ENCODE data around the gene MPHOSPH10.
"Not testable (repeated sequence)": the region's sequence is repeated elsewhere in the genome, so short reads cannot be mapped to it uniquely, and the experiment has no call there.

The MPHOSPH10 gene

GRCh38 chr2:71126957-71127356, 3.5 kb upstream of the MPHOSPH10 start:
- Histone ChIP-seq H3K9me3 (replicated peaks; ENCODE audit: low read length) (no peaks in the 10 kb centered on the region), H3K4me2 (ENCODE audit: low read length) (no peak overlapping the region), H3K27me3 (ENCODE audit: control insufficient read depth, insufficient read depth, low read length) (no peaks in the 10 kb centered on the region), H3K4me1 (ENCODE audit: control insufficient read depth, insufficient read depth, low read length) (peaks cover 10% of the 10 kb centered on the region), H3K9ac (ENCODE audit: low read depth, low read length) (no peak overlapping the region), H3K4me3 (ENCODE audit: low read length) (no peak overlapping the region), H3K36me3 (ENCODE audit: insufficient read depth, low read length) (no peaks in the 10 kb centered on the region)

DNA sequence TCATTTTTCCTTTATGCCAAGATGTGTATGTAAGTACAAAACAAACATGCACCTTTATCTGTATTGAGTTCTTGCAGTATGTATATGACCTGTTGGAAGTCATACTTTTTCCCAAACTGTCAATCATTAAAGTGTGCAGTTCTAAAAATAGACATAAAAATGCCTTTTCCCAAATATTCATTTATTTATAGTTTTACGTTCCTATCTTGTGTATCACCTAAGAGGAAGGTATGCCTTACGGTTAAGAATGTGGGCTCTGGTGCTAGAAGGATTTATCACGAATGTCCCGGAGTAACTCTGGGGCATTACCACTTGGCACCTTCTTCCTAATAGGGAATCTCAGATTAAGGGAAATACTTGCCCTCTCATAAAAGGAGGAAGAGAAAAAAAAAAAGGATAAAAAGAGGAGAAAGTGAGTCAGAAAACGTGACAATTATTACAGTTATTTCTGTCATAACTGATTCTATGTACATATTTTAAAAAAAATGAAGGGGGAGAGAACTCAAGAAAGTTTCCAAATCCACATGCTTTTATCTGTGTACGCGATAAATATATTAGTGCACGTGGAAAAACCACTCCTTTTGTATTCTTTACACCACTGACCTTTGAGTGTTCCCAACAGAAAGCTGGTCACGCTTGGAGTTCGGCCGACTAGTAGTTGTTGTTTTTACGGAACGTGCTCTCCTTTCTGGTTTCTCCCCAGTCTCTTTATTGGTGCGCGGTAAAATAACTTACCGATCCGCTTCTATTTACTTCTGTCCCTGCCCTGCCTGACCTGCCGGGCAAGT, 1.1 kb upstream of the MPHOSPH10 start:
- H3K9me3 ChIP-seq (replicated peaks; ENCODE audit: low read length), result no peaks in the 10 kb centered on the region
- peaks cover 8% of the 10 kb centered on the region for H3K4me1 ChIP-seq (ENCODE audit: control insufficient read depth, insufficient read depth, low read length)
- peaks cover 11% of the 10 kb centered on the region for H3K36me3 ChIP-seq (ENCODE audit: insufficient read depth, low read length)
- H3K4me3 ChIP-seq (ENCODE audit: low read length), result peak overlapping the region; percentile 94
- peak overlapping the region; percentile 86 for H3K4me2 ChIP-seq (ENCODE audit: low read length)
- peak overlapping the region; percentile 89 for H3K9ac ChIP-seq (ENCODE audit: low read depth, low read length)
- H3K27me3 ChIP-seq (ENCODE audit: control insufficient read depth, insufficient read depth, low read length), result no peaks in the 10 kb centered on the region

- H3K4me1 ChIP-seq (ENCODE audit: control insufficient read depth, insufficient read depth, low read length), result peaks cover 8% of the 10 kb centered on the region
- H3K4me3 ChIP-seq (ENCODE audit: low read length), result peak overlapping the region; percentile 94
- no peaks in the 10 kb centered on the region for H3K9me3 ChIP-seq (replicated peaks; ENCODE audit: low read length)
- peak overlapping the region; percentile 89 for H3K9ac ChIP-seq (ENCODE audit: low read depth, low read length)
- H3K36me3 ChIP-seq (ENCODE audit: insufficient read depth, low read length), result peaks cover 16% of the 10 kb centered on the region
- peak overlapping the region; percentile 86 for H3K4me2 ChIP-seq (ENCODE audit: low read length)
- H3K27me3 ChIP-seq (ENCODE audit: control insufficient read depth, insufficient read depth, low read length), result no peaks in the 10 kb centered on the region
Measured at GRCh38 chr2:71129902-71130151, 607 bp upstream of the MPHOSPH10 start.

GRCh38 chr2:71130905-71131244, 441 bp downstream of the MPHOSPH10 start:
- no peaks in the 10 kb centered on the region for H3K9me3 ChIP-seq (replicated peaks; ENCODE audit: low read length)
- H3K4me3 ChIP-seq (ENCODE audit: low read length), result peak overlapping the region; percentile 94
- peak overlapping the region; percentile 89 for H3K9ac ChIP-seq (ENCODE audit: low read depth, low read length)
- H3K27me3 ChIP-seq (ENCODE audit: control insufficient read depth, insufficient read depth, low read length), result no peaks in the 10 kb centered on the region
- H3K4me1 ChIP-seq (ENCODE audit: control insufficient read depth, insufficient read depth, low read length), result peaks cover 8% of the 10 kb centered on the region
- H3K4me2 ChIP-seq (ENCODE audit: low read length), result peak overlapping the region; percentile 86
- H3K36me3 ChIP-seq (ENCODE audit: insufficient read depth, low read length), result peaks cover 20% of the 10 kb centered on the region

GRCh38 chr2:71131387-71132166, 1.1 kb downstream of the MPHOSPH10 start:
- Histone ChIP-seq H3K4me3 (ENCODE audit: low read length) (peak overlapping the region; percentile 94), H3K4me2 (ENCODE audit: low read length) (peak overlapping the region; percentile 86), H3K9ac (ENCODE audit: low read depth, low read length) (peak overlapping the region; percentile 89), H3K36me3 (ENCODE audit: insufficient read depth, low read length) (peaks cover 27% of the 10 kb centered on the region)
- H3K27me3 ChIP-seq (ENCODE audit: control insufficient read depth, insufficient read depth, low read length); H3K9me3 ChIP-seq (replicated peaks; ENCODE audit: low read length); H3K4me1 ChIP-seq (ENCODE audit: control insufficient read depth, insufficient read depth, low read length): not testable (repeated sequence)

- Histone ChIP-seq H3K4me1 (ENCODE audit: control insufficient read depth, insufficient read depth, low read length) (peaks cover 8% of the 10 kb centered on the region), H3K27me3 (ENCODE audit: control insufficient read depth, insufficient read depth, low read length) (no peaks in the 10 kb centered on the region), H3K36me3 (ENCODE audit: insufficient read depth, low read length) (peaks cover 40% of the 10 kb centered on the region), H3K9ac (ENCODE audit: low read depth, low read length) (no peak overlapping the region), H3K4me2 (ENCODE audit: low read length) (no peak overlapping the region), H3K9me3 (replicated peaks; ENCODE audit: low read length) (no peaks in the 10 kb centered on the region), H3K4me3 (ENCODE audit: low read length) (no peak overlapping the region)
Measured at GRCh38 chr2:71133603-71134002, 3.2 kb downstream of the MPHOSPH10 start.

- no peak overlapping the region for H3K9ac ChIP-seq (ENCODE audit: low read depth, low read length)
- H3K36me3 ChIP-seq (ENCODE audit: insufficient read depth, low read length), result peaks cover 64% of the 10 kb centered on the region
Measured at GRCh38 chr2:71136174-71136573, 5.7 kb downstream of the MPHOSPH10 start.

DNA sequence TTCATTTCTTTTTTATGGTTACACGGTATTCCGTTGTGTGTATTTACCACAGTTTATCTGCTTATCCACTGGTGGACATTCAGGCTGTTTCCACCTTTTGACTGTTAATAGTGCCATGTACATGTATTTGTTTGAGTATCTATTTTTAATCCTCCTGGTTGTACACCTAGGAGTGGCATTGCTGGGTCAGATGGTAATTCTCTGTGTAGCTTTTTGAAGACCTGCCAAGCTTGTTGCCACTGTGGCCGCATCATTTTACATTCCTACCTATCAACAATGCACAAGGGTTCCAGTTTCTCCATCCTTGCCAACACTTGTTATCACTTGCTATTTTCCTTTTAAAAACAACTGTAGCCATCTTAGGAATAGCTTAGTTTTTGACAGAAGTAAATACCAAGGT, 13.3 kb downstream of the MPHOSPH10 start:
- H3K9ac ChIP-seq (ENCODE audit: low read depth, low read length), result no peak overlapping the region
- H3K36me3 ChIP-seq (ENCODE audit: insufficient read depth, low read length), result peaks cover 76% of the 10 kb centered on the region
- no peaks in the 10 kb centered on the region for H3K27me3 ChIP-seq (ENCODE audit: control insufficient read depth, insufficient read depth, low read length)
- no peak overlapping the region for H3K4me2 ChIP-seq (ENCODE audit: low read length)
- H3K9me3 ChIP-seq (replicated peaks; ENCODE audit: low read length), result no peaks in the 10 kb centered on the region
- no peaks in the 10 kb centered on the region for H3K4me1 ChIP-seq (ENCODE audit: control insufficient read depth, insufficient read depth, low read length)
- no peak overlapping the region for H3K4me3 ChIP-seq (ENCODE audit: low read length)

More at GRCh38 chr2:71136174-71136573, 5.7 kb downstream of the MPHOSPH10 start:
- no peaks in the 10 kb centered on the region for H3K27me3 ChIP-seq (ENCODE audit: control insufficient read depth, insufficient read depth, low read length)
- H3K4me1 ChIP-seq (ENCODE audit: control insufficient read depth, insufficient read depth, low read length), result peaks cover 4% of the 10 kb centered on the region
- no peak overlapping the region for H3K4me3 ChIP-seq (ENCODE audit: low read length)
- H3K4me2 ChIP-seq (ENCODE audit: low read length), result no peak overlapping the region
- H3K9me3 ChIP-seq (replicated peaks; ENCODE audit: low read length), result no peaks in the 10 kb centered on the region

- Histone ChIP-seq H3K9me3 (replicated peaks; ENCODE audit: low read length) (no peaks in the 10 kb centered on the region), H3K27me3 (ENCODE audit: control insufficient read depth, insufficient read depth, low read length) (peaks cover 2% of the 10 kb centered on the region), H3K4me3 (ENCODE audit: low read length) (no peak overlapping the region), H3K4me2 (ENCODE audit: low read length) (no peak overlapping the region), H3K9ac (ENCODE audit: low read depth, low read length) (no peak overlapping the region), H3K4me1 (ENCODE audit: control insufficient read depth, insufficient read depth, low read length) (no peaks in the 10 kb centered on the region), H3K36me3 (ENCODE audit: insufficient read depth, low read length) (peaks cover 66% of the 10 kb centered on the region)
Measured at GRCh38 chr2:71148506-71149063, 18.2 kb downstream of the MPHOSPH10 start.

GRCh38 chr2:71150082-71150816, 19.8 kb downstream of the MPHOSPH10 start:
- H3K4me2 ChIP-seq (ENCODE audit: low read length), result no peak overlapping the region
- H3K9me3 ChIP-seq (replicated peaks; ENCODE audit: low read length), result no peaks in the 10 kb centered on the region
- H3K9ac ChIP-seq (ENCODE audit: low read depth, low read length), result no peak overlapping the region
- no peak overlapping the region for H3K4me3 ChIP-seq (ENCODE audit: low read length)
- peaks cover 49% of the 10 kb centered on the region for H3K36me3 ChIP-seq (ENCODE audit: insufficient read depth, low read length)
- no peaks in the 10 kb centered on the region for H3K4me1 ChIP-seq (ENCODE audit: control insufficient read depth, insufficient read depth, low read length)
- H3K27me3 ChIP-seq (ENCODE audit: control insufficient read depth, insufficient read depth, low read length), result peaks cover 17% of the 10 kb centered on the region

DNA sequence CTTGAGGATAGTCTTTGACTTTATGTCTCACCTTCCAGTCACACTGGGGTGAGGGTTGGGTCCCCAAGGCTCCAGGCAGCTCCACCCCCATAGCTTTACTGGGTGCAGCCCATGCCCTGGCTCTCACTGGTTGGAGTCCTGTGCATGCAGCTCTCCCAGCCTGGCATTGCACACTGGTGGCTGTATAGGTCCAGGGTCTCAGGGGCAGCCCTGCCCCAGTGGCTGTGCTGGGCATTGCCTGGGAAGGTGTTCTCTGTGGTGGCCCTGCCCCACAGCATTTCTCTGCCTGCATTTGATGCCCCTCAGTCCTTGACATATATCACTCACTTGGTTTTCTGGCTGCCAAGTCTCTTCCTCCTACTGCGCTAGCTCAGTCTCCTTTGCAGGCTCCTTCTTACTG, 21.2 kb downstream of the MPHOSPH10 start:
- H3K36me3 ChIP-seq (ENCODE audit: insufficient read depth, low read length), result peaks cover 40% of the 10 kb centered on the region
- no peaks in the 10 kb centered on the region for H3K4me1 ChIP-seq (ENCODE audit: control insufficient read depth, insufficient read depth, low read length)
- H3K4me2 ChIP-seq (ENCODE audit: low read length), result no peak overlapping the region
- H3K4me3 ChIP-seq (ENCODE audit: low read length), result no peak overlapping the region
- no peak overlapping the region for H3K9ac ChIP-seq (ENCODE audit: low read depth, low read length)
- H3K9me3 ChIP-seq (replicated peaks; ENCODE audit: low read length), result no peaks in the 10 kb centered on the region
- peaks cover 20% of the 10 kb centered on the region for H3K27me3 ChIP-seq (ENCODE audit: control insufficient read depth, insufficient read depth, low read length)

Data from skeletal muscle satellite cell (primary cell).